ENCODE data around the gene SH3YL1. TPM values are rescaled to one million over a fixed set of nuclear protein-coding genes. Genes with fewer than 3 reads are reported as not detected.

The SH3YL1 gene
- total and polyA plus RNA-seq, 4 donors = 6.4 to 19.2 (median 13.9) TPM

DNA sequence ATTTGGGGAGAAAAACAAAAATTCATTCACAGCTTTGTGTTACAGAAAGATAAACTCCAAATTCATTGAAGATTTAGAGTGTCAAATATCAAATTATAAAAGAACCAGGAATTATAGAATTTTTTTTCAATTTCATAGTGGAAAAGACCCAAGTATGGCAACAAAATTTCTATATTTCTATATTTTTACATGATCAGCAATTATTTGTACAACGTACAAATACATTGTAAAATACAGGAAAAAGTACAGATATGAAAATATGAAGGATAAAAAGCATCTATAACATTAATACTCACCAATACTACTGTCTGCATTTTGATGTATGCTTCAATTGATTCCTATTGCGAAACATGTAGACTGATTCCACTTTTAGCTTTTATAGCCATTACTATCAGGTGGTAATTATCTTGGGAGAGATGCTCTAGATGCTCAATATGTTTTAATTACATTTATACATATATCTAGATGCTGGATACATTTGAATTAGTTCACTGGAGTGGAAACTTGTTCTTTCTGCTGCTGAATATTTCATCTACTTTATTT, 4.0 kb downstream of the SH3YL1 start:
- 93% methylated on average over 2 of the region's 2 CpGs for WGBS
- no peaks in the 10 kb centered on the region for H3K27me3 ChIP-seq (ENCODE audit: control insufficient read depth in 4 of 4, insufficient read depth in 4 of 4, low read length in 3 of 4)
- no peak overlapping the region for H3K9ac ChIP-seq (ENCODE audit: low read depth in 1 of 2, low read length in 2 of 2)
- no peak overlapping the region for H3K4me3 ChIP-seq (ENCODE audit: low read depth in 1 of 3, low read length in 3 of 3)
- no peaks in the 10 kb centered on the region for H3K36me3 ChIP-seq (ENCODE audit: control insufficient read depth in 4 of 4, insufficient read depth in 3 of 4, low read depth in 1 of 4, low read length in 3 of 4)
- H3K9me3 ChIP-seq (ENCODE audit: control insufficient read depth in 4 of 4, low read length in 3 of 4) = no peaks in the 10 kb centered on the region
- H3K27ac ChIP-seq (ENCODE audit: low read depth in 1 of 2, low read length in 2 of 2) = no peak overlapping the region
- peaks cover 8 to 15% (median 11%) of the 10 kb centered on the region in 4 donors for H3K4me1 ChIP-seq (ENCODE audit: control insufficient read depth in 4 of 4, insufficient read depth in 4 of 4, low read length in 3 of 4)
- no peak for DNase-seq (ENCODE audit: low spot score)
- TF ChIP-seq RXRA (IDR thresholded peaks at IDR 0.05) (no peak), FOXA1 (IDR thresholded peaks at IDR 0.05) (no peak), YY1 (IDR thresholded peaks at IDR 0.05) (no peak), SP1 (IDR thresholded peaks at IDR 0.05) (no peak), RAD21 (IDR thresholded peaks at IDR 0.05) (no peak), JUND (IDR thresholded peaks at IDR 0.05) (no peak), HNF4G (IDR thresholded peaks at IDR 0.05) (no peak), TAF1 (conservative IDR thresholded peaks at IDR 0.05) (no peak), HNF4A (conservative IDR thresholded peaks at IDR 0.05) (no peak), NR2F2 (IDR thresholded peaks at IDR 0.05) (no peak), GABPA (IDR thresholded peaks at IDR 0.05 in 1 of 2, conservative IDR thresholded peaks at IDR 0.05 in 1 of 2) (no peak), FOXA2 (IDR thresholded peaks at IDR 0.05) (no peak), EGR1 (IDR thresholded peaks at IDR 0.05; ENCODE audit: low read depth in 2 of 2) (no peak)
- TF ChIP-seq, protein P1, sequence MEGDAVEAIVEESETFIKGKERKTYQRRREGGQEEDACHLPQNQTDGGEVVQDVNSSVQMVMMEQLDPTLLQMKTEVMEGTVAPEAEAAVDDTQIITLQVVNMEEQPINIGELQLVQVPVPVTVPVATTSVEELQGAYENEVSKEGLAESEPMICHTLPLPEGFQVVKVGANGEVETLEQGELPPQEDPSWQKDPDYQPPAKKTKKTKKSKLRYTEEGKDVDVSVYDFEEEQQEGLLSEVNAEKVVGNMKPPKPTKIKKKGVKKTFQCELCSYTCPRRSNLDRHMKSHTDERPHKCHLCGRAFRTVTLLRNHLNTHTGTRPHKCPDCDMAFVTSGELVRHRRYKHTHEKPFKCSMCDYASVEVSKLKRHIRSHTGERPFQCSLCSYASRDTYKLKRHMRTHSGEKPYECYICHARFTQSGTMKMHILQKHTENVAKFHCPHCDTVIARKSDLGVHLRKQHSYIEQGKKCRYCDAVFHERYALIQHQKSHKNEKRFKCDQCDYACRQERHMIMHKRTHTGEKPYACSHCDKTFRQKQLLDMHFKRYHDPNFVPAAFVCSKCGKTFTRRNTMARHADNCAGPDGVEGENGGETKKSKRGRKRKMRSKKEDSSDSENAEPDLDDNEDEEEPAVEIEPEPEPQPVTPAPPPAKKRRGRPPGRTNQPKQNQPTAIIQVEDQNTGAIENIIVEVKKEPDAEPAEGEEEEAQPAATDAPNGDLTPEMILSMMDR (IDR thresholded peaks at IDR 0.05; ENCODE audit: low read depth, low read length, missing input control) = no peak
- TF ChIP-seq, protein P2, sequence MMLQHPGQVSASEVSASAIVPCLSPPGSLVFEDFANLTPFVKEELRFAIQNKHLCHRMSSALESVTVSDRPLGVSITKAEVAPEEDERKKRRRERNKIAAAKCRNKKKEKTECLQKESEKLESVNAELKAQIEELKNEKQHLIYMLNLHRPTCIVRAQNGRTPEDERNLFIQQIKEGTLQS (IDR thresholded peaks at IDR 0.05) = no peak
- TF ChIP-seq, protein P3, sequence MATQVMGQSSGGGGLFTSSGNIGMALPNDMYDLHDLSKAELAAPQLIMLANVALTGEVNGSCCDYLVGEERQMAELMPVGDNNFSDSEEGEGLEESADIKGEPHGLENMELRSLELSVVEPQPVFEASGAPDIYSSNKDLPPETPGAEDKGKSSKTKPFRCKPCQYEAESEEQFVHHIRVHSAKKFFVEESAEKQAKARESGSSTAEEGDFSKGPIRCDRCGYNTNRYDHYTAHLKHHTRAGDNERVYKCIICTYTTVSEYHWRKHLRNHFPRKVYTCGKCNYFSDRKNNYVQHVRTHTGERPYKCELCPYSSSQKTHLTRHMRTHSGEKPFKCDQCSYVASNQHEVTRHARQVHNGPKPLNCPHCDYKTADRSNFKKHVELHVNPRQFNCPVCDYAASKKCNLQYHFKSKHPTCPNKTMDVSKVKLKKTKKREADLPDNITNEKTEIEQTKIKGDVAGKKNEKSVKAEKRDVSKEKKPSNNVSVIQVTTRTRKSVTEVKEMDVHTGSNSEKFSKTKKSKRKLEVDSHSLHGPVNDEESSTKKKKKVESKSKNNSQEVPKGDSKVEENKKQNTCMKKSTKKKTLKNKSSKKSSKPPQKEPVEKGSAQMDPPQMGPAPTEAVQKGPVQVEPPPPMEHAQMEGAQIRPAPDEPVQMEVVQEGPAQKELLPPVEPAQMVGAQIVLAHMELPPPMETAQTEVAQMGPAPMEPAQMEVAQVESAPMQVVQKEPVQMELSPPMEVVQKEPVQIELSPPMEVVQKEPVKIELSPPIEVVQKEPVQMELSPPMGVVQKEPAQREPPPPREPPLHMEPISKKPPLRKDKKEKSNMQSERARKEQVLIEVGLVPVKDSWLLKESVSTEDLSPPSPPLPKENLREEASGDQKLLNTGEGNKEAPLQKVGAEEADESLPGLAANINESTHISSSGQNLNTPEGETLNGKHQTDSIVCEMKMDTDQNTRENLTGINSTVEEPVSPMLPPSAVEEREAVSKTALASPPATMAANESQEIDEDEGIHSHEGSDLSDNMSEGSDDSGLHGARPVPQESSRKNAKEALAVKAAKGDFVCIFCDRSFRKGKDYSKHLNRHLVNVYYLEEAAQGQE (IDR thresholded peaks at IDR 0.05) = no peak
- TF ChIP-seq, protein P4, sequence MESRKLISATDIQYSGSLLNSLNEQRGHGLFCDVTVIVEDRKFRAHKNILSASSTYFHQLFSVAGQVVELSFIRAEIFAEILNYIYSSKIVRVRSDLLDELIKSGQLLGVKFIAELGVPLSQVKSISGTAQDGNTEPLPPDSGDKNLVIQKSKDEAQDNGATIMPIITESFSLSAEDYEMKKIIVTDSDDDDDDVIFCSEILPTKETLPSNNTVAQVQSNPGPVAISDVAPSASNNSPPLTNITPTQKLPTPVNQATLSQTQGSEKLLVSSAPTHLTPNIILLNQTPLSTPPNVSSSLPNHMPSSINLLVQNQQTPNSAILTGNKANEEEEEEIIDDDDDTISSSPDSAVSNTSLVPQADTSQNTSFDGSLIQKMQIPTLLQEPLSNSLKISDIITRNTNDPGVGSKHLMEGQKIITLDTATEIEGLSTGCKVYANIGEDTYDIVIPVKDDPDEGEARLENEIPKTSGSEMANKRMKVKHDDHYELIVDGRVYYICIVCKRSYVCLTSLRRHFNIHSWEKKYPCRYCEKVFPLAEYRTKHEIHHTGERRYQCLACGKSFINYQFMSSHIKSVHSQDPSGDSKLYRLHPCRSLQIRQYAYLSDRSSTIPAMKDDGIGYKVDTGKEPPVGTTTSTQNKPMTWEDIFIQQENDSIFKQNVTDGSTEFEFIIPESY (IDR thresholded peaks at IDR 0.05) = no peak
- TF ChIP-seq, protein P5, sequence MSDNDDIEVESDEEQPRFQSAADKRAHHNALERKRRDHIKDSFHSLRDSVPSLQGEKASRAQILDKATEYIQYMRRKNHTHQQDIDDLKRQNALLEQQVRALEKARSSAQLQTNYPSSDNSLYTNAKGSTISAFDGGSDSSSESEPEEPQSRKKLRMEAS (IDR thresholded peaks at IDR 0.05) = no peak

Measured in liver (tissue), 9 donors.